GM10847 (cell line): ENCODE data around the gene GRHL3.

Source experiments
- POLR2A ChIP-seq: IDR thresholded peaks from 2 replicates; pipeline ENCODE4 v1.6.1; 2011; ENCODE audit not compliant: insufficient read length; ENCODE audit errors: extremely low read depth

Gene GRHL3

DNA sequence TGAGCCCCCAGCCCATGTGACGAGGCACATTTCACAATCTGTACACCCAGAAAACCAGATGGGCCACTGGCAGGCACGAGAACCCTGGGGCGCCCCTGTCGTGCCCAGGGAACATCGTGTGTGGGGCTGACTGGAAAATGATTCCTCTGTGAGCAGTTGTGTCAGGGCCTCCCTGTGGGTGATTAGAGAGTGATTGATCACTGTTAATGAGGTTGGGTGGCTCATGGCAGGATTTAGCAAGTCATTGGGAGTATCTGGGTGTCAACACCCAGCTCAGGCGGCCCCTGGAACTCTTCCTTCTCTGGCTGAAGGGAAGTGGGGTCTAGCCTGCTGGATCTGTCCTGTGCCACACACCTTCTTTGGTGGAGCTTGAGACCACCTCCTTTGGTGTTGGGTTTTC is 5.7 kb downstream of the GRHL3 start:
- no peak for TF ChIP-seq POLR2A

DNA sequence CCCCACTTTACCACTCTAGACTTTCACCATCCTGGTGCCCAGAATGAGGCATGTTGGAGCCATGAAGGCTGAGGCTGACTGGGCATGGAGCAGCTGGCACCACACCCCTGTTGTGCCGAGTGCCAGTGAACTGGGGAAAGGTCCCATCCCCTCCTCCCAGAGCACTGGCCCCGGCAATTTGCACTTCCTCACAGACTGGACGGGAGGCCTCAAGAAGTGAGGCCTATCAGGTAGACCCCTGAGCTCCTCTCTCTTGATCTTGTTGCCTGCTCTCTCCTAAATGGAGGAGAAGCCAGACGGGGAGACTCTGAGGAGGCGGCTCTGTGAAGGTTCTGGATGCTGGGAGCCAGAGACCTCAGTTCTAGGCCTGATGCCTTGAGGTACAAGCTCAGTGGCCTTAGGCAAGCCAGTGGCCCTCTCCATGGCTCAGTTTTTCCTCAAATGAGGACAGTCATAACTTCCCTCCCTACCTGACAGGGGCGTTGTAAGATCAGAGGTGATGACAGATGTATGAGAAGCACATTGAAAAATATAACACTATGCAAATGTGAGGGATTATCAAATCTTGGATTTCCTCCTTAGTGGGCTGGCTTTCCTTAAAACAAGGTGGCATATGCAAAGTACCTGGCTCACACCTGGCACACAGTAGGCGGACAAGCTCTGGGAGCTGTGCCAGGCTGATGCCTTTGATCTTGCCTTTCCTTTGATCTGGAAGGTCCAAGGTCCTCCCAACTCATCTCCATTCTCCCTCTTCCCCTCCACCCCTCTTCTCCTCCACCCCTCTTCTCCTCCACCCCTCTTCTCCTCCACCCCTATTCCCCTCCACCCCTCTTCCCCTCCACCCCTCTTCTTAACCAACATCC is 6.7 kb downstream of the GRHL3 start:
- TF ChIP-seq POLR2A = no peak

DNA sequence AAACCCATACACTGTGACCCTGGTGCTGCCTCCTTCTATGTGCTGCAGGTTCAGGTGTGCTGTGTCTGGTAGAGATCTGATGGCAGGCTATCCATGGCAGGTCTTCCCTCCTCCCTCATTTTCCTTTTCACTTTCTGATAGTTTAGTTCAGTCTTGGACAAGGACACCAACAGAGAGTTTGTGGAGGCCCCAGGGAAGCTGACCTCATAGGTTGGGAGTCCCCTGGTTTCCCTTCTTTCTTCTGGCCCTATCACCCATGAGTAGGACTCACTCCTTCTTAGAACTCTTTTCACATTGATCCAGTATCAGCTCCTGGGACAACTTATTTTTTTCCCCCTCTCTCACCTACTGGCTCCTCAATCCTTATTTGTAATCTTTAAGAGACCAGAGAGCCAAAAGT is 8.3 kb downstream of the GRHL3 start:
- TF ChIP-seq POLR2A = no peak

DNA sequence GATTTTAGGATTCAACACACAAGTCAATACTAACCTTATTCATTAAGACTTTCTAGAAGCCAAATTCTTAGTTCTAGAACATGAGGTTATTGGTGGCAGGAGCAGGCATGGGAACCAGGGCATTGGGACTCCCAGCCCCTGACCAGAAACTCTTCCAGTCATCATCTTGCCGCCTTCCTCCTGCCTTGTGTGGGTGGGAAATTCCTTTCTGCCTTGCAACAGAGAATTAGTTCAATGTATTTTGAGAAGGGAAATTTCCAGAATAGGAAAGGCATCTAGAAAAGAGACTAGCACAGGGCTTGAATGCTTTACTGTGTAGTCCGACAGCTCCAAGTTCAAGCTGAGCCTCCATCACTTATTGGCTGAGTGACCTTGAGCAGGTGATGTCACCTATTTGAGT is 8.7 kb downstream of the GRHL3 start:
- no peak for TF ChIP-seq POLR2A

- TF ChIP-seq POLR2A = no peak
These were observed 10.2 kb downstream of the GRHL3 start for GRCh38 chr1:24329331-24329730.

GRCh38 chr1:24329797-24330543 is 10.8 kb downstream of the GRHL3 start:
- TF ChIP-seq POLR2A = no peak

DNA sequence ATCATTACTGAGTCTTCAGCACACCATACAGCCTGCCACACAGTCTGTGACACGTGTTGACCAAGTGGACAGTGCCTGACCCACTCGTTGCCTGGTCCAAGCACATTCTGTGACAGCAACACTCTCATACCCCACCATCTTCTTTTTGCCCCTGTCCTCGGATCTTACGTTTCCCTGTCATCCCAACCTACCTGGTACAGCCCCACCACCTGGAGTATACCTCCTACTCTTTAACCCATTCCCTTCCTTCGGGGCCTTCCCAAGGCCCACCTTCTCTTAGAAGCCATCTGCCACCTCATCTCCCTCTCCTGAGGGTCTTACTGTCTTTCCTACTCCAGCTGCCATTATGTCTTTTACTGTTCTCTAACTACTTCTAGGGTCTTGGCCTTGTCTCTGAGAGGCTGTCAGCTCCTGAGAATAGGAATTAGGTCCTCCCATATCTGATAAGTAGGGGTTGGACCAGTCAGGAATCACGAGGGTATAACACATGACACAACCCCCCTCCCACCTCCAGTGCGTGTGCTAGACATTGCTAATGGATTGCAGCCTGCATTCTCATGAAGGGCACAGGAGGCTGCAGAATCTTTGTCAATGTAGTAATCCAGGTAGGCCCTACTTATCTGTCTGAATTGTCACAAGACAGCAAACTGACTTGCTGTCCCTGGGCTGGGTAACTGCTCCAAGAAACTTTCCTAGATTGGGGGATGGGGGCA is 13.0 kb downstream of the GRHL3 start:
- no peak for TF ChIP-seq POLR2A

DNA sequence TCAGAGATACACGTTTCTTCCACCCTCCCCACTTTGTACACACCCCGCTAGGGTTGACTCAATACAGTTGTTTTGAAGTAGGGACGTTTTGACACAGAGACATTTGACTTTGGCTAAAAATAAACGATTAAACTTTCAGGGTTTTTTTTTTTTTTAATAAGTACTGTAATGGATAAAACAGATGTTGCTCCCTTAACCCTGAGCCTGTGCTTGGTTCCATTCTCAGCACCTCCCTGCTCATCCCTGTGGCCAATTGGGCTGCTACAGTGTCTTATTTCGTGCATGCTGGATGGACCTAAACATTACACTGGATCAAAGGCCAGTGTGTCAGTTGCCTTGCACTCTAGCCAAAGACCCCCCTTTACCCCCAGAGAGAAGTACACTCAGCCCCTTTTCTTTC is 16.9 kb downstream of the GRHL3 start:
- no peak for TF ChIP-seq POLR2A

DNA sequence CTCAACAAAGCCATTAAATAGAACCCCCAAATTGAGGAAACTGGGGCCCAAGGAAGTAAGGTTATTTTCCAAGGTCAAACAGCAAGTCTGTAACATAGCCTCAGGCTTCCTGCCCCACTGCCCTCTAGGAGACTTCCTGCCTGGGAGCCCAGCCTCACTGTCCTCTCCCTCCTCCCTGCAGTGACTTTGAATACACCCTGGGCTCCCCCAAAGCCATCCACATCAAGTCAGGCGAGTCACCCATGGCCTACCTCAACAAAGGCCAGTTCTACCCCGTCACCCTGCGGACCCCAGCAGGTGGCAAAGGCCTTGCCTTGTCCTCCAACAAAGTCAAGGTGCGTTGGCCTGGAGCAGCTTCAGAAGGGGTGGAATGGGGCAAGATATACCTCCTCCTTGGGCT is 18.3 kb downstream of the GRHL3 start:
- TF ChIP-seq POLR2A = no peak

DNA sequence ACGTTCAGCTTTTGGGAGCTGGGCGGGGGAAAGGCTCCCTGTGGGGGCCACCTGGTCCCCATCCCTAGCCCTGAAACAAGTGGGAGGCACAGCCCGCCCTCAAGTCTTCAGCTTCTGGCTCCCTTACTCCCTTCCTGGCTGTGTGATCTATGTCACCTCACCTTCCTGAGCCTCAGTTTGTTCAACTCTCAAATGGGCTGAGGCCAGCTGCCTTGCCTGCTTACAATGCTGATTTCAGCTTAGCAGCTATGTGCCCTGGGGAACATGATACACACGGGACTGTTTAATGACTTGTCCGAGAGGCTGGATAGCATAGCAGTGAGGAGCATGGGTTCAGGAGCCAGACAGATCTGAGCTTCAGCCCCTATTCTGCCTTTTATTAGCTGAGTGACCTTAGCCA is 19.3 kb downstream of the GRHL3 start:
- no peak for TF ChIP-seq POLR2A

- TF ChIP-seq POLR2A = no peak
These were observed 20.8 kb downstream of the GRHL3 start for GRCh38 chr1:24339996-24340395.

GRCh38 chr1:24340770-24341169 is 21.6 kb downstream of the GRHL3 start:
- TF ChIP-seq POLR2A = no peak

DNA sequence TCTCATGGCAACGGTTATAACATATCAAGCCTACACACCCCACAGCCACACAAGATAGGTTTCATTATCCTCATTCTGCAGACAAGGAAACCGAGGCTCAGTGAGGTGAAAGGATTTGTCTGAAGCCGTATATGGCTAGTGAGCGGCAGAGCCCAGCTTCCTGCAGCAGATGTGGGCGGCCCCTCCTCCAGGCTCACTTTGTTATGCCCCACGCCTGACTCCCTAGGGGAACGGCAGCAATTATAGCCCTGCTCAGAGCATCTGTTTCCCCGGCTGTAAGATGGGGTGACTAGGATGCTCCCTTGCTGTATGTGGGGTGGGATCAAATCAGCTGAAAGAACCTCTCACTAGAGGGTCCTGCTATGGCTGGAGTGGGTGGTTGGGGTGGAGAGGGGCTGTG is 22.1 kb downstream of the GRHL3 start:
- TF ChIP-seq POLR2A = no peak

DNA sequence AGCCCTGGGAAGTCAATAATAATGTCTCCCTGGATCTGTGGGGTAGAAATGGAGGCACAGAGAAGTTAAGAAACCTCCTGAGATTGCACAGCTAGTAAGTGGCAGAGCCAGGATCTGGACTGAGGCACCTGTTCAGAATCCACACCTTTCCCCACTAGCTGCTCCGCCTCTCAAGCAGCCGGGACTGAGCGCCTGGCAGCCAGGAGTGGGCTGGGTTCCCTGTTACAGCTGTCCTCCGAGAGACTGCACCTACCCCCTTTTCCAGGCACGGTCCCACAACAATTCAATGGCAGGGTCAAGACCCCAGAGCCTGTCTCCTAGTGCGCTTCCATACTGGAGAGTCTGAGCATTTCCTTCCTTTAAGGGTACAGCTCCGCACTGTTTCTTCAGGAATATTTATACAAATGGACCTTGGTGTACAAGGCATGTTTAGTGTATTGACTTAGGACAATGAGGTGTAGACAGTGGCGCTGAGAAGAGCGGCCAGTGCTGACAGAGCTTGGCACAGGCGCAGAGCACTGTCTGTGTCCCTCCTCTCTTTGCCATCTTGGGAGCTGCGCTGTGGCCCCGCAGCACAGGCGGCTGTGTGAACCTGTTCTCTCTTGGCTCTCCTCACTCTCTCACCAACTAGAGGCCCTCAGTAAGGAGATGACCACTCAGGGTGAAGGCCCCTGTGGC is 24.4 kb downstream of the GRHL3 start:
- no peak for TF ChIP-seq POLR2A

GRCh38 chr1:24344090-24344742 is 25.1 kb downstream of the GRHL3 start:
- TF ChIP-seq POLR2A = no peak
